ENCODE results near the gene HTD2. TPM values are rescaled to one million over a fixed set of nuclear protein-coding genes. Genes with fewer than 3 reads are reported as not detected.

HTD2 gene
- total RNA-seq, result 10.6 and 22.8 TPM in 2 replicates

DNA sequence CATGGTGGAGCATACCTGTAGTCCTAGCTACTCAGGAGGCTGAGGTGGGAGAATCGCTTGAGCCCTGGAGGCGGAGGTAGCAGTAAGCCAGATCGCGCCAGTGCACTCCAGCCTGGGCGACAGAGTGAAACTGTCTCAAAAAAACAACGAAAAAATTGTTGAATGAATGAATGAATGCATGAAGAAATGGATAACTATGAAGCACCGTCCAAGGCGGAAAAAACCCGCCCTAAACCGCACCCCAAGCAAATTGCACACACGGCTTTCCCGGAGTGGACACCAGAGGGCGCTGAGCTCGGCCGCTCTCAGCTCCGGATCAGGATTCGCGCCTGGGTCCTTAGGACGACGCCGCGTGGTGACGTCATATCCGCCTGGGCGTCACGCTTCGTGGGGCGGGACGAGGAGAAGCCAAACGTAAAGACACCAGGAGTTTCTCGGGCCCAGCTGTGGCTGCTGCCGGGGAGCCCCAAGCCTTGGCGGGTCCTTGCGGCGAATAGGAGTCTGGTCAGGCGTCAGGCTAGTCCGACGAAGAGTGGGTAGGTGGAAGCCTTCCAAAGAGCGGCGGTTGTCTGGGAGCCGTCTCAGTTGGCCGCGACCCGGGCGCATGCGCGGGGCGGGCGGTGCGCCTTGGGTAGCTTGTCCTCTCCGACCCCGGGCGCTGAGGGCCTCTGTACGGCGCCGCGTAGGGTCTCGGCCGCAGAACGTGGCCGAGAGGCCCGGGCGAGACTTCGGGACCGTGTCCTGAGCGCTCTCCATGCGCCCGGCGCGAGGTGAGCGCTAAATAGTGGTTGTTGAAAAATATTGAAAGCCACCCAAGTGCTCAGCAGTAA lies at the start of gene HTD2, which contains the start of gene RPP14:
HTD2 (plus strand) TSS at position 639 of the 830 bp plus-strand sequence. CDS start 11,094 bp downstream, outside the sequence.
RPP14 (plus strand) TSS at position 364 of the 830 bp plus-strand sequence. CDS start 4,085 bp downstream, outside the sequence.

DNA sequence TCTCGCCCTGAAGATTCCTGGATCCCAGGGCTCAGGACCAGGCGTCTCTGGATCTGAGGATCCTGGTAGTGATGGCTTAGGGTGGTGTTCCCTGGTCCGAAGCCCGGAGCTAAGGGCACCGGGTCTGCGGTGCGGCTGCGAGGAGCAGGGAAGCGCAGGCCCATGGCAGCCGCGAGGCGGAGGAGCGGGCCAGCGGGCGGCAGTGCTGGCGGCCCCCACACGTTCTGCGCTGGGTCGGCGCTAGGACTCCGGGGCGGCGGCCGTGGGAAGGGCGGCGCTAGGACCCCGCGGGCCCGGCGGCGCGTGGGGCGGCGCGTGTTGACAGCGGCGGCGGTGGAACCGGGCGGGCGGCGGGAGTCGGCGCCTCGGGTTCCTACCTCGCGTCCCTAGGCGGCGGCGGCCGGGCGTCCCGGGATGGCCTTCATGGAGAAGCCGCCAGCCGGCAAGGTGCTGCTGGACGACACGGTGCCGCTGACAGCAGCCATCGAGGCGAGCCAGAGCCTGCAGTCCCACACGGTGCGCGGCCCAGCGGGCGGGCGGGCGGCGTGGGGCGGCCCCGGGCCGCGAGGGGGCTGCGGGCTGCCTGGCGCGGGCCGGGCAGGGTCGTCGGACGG lies 26.4 kb downstream of the HTD2 start, which contains the start of gene PXK:
PXK (plus strand) TSS at position 318 of the 614 bp plus-strand sequence; CDS start at position 415, 97 bp downstream.

Other genes with a start within 250 kb of the HTD2 start
- gene DNASE1L3, start 95.5 kb upstream of the HTD2 start, total RNA-seq, result 0.43 and 0.48 TPM in 2 replicates
- 11.7 and 11.8 TPM in 2 replicates for gene ABHD6, start 68.7 kb upstream of the HTD2 start, total RNA-seq
- 13.7 and 17.3 TPM in 2 replicates for gene RPP14, start 275 bp upstream of the HTD2 start, total RNA-seq
- 18.6 and 27.9 TPM in 2 replicates for gene PXK, start 26.4 kb downstream of the HTD2 start, total RNA-seq
- 40.5 and 60.2 TPM in 2 replicates for gene PDHB, start 127.3 kb downstream of the HTD2 start, total RNA-seq
- gene KCTD6, start 185.6 kb downstream of the HTD2 start, total RNA-seq, result 3.4 and 4.9 TPM in 2 replicates
- gene ACOX2, start 230.7 kb downstream of the HTD2 start, total RNA-seq, result under 0.01 TPM in 1 of 2 replicates, not detected in the other